Panc1 (cell line): Measurements from ENCODE around the gene ZNF48. TPM values are rescaled to one million over a fixed set of nuclear protein-coding genes. Genes with fewer than 3 reads are reported as not detected.

Experiments
- ATAC-seq: fragments of 200-7000 bp; cut with Tn5 transposase; 2 replicates; pipeline ENCODE4 v1.9.1; 2020; ENCODE audit warnings: mild to moderate bottlenecking, moderate library complexity
- BruUV-seq: library from RNA; stranded (reverse); fragments of 400-500 nt; replicated peaks from 2 replicates; lab custom pipeline; 2021; lab: Mats Ljungman, UMichigan
- CTCF ChIA-PET: fragments of 300-600 bp; sonication (Branson Sonifier 250); formaldehyde crosslinking; loops from one replicate; lab custom pipeline; 2022; ENCODE audit warnings: antibody characterized with exemption; lab: Charles Lee
- POLR2A ChIA-PET: fragments of 300-600 bp; sonication (Branson Sonifier 250); formaldehyde crosslinking; loops from one replicate; lab custom pipeline; 2022; ENCODE audit warnings: antibody characterized with exemption; lab: Charles Lee
- DNase-seq: peaks from one replicate; pipeline ENCODE4 v3.0.0-alpha.2; 2010; ENCODE audit warnings: low read depth, low spot score
- H3K27ac ChIP-seq: 2 replicates; pipeline ENCODE4 v1.5.1; 2011; ENCODE audit warnings: mild to moderate bottlenecking, low read length, inconsistent platforms
- H3K27me3 ChIP-seq: fragments of 200-500 bp; sonication (Bioruptor generic); 2 replicates; pipeline ENCODE4 v1.6.0; 2014; ENCODE audit warnings: low read length, inconsistent platforms; ENCODE audit not compliant: control insufficient read depth, insufficient read depth
- H3K36me3 ChIP-seq: fragments of 200-500 bp; sonication (Bioruptor generic); 2 replicates; pipeline ENCODE4 v1.5.1; 2014; ENCODE audit warnings: inconsistent platforms, mild to moderate bottlenecking, low read length, moderate library complexity; ENCODE audit not compliant: control insufficient read depth, insufficient read depth
- H3K4me1 ChIP-seq: 2 replicates; pipeline ENCODE4 v1.5.1; 2011; ENCODE audit warnings: inconsistent platforms, mild to moderate bottlenecking, low read length, moderate library complexity; ENCODE audit not compliant: control insufficient read depth, insufficient read depth
- H3K4me3 ChIP-seq, 2 experiments: 2 replicates each; pipeline ENCODE4 v1.5.1; 2011 to 2012; ENCODE audit warnings: low read depth in 2 of 2, low read length in 2 of 2, mild to moderate bottlenecking in 2 of 2, inconsistent platforms in 1 of 2, moderate library complexity in 1 of 2
- H3K9me3 ChIP-seq: fragments of 200-500 bp; sonication (Bioruptor generic); 2 replicates; pipeline ENCODE4 v1.5.1; 2014; ENCODE audit warnings: low read depth, mild to moderate bottlenecking, inconsistent platforms, low read length, moderate library complexity; ENCODE audit not compliant: control insufficient read depth, insufficient read depth
- CTCF ChIP-seq: fragments of 450-650 bp; IDR thresholded peaks from 2 replicates; pipeline ENCODE4 v1.5.1; 2017; ENCODE audit warnings: mild to moderate bottlenecking
- POLR2AphosphoS5 ChIP-seq: IDR thresholded peaks from 2 replicates; pipeline ENCODE4 v1.6.1; 2012; ENCODE audit warnings: mild to moderate bottlenecking, low read depth, low read length, moderate library complexity
- REST ChIP-seq, 2 experiments: IDR thresholded peaks; 2 replicates each; pipeline ENCODE4 v1.6.1; 2011 to 2012; ENCODE audit warnings: low read depth in 2 of 2, control low read depth in 1 of 2, low read length in 1 of 2, mild to moderate bottlenecking in 1 of 2, moderate library complexity in 1 of 2; ENCODE audit not compliant: insufficient read depth in 1 of 2
- SIN3A ChIP-seq: IDR thresholded peaks from 2 replicates; pipeline ENCODE4 v1.6.1; 2012; ENCODE audit warnings: low read depth, mild to moderate bottlenecking, low read length, moderate library complexity, borderline replicate concordance; ENCODE audit not compliant: insufficient read depth
- TCF7L2 ChIP-seq: IDR thresholded peaks from 2 replicates; pipeline ENCODE4 v1.6.1; 2011; ENCODE audit warnings: mild to moderate bottlenecking, low read depth, low read length, inconsistent platforms
- in situ Hi-C: cut with HindIII; loops from 2 replicates; pipeline ENCODE4 v1.10.0; 2016; ENCODE audit warnings: low sequenced_read_pairs, low pct_unique_long_range_greater_than_20kb
- intact Hi-C: fragments of 100-400 bp; cut with micrococcal nuclease; formaldehyde crosslinking; loops from one replicate; pipeline ENCODE4 v1.10.0; 2022; ENCODE audit not compliant: unreplicated experiment
- total RNA-seq: library from RNA; stranded (reverse); gene quantifications from one replicate; pipeline ENCODE4 v1.2.1, GENCODE V29; 2021; ENCODE audit not compliant: unreplicated experiment

Gene ZNF48
- total RNA-seq, 1 experiment from 2014 or later, result 16.6 TPM

- H3K9me3 ChIP-seq, result no peaks in the 10 kb centered on the region
- in situ Hi-C loops (no loop called here), intact Hi-C loops (no loop called here)
- BruUV-seq, result no TSS peak
- no peak within 1 kb of the TSS for H3K4me3 ChIP-seq
- peaks cover 10% of the 10 kb centered on the region for H3K4me1 ChIP-seq
- no peaks in the 10 kb centered on the region; the same call in 1 of the 2 replicates for H3K36me3 ChIP-seq
- DNase-seq (no peak), ATAC-seq (no peak)
- no peaks in the 10 kb centered on the region for H3K27me3 ChIP-seq
- ChIA-PET POLR2A (interaction anchor here (0.5 kb wide), 1 partner anchor 52 kb away, joined by 14 read pairs; no protein-coding TSS in a partner anchor), CTCF (no interaction called here)
- H3K27ac ChIP-seq, result no peak within 1 kb of the TSS
- TF ChIP-seq SIN3A, result no peak
- TF ChIP-seq POLR2AphosphoS5, result no peak
- no peak for TF ChIP-seq CTCF
- no peak for TF ChIP-seq REST (IDR thresholded peaks at IDR 0.05; ENCODE audit: insufficient read depth in 1 of 2, low read depth in 2 of 2, low read length in 1 of 2)
- TF ChIP-seq TCF7L2, result no peak
Observed at GRCh38 chr16:30374538-30374937, 20.7 kb upstream of the ZNF48 start, which contains the start of gene MYL11. Gene MYL11 (plus strand): TSS chr16:30374802. CDS start chr16:30374858, 56 bp downstream.

GRCh38 chr16:30375864-30376263 lies 19.4 kb upstream of the ZNF48 start:
- intact Hi-C loops, result no loop called here
- H3K4me3 ChIP-seq, result no peak overlapping the region
- ChIA-PET POLR2A (no interaction called here), CTCF (no interaction called here)
- H3K27ac ChIP-seq, result no peak overlapping the region
- in situ Hi-C loops, result no loop called here
- TF ChIP-seq CTCF (no peak), POLR2AphosphoS5 (no peak), SIN3A (no peak), TCF7L2 (no peak), REST (IDR thresholded peaks at IDR 0.05; ENCODE audit: insufficient read depth in 1 of 2, low read depth in 2 of 2, low read length in 1 of 2) (no peak)
- no peaks in the 10 kb centered on the region for H3K9me3 ChIP-seq
- H3K36me3 ChIP-seq, result no peaks in the 10 kb centered on the region; the same call in 1 of the 2 replicates
- no peak for ATAC-seq
- BruUV-seq, result no TSS peak
- DNase-seq, result no peak
- H3K4me1 ChIP-seq, result peaks cover 10% of the 10 kb centered on the region
- no peaks in the 10 kb centered on the region for H3K27me3 ChIP-seq
